GM19463 (cell line): ENCODE measurements around the gene IMPDH1.
"Not testable (repeated sequence)": the region's sequence is repeated elsewhere in the genome, so short reads cannot be mapped to it uniquely, and the experiment has no call there.

Source experiments
- ATAC-seq: cut with Tn5 transposase; IDR thresholded peaks from one replicate; pipeline ENCODE4 v1.9.1; 2021; ENCODE audit warnings: mild to moderate bottlenecking, moderate library complexity; ENCODE audit not compliant: unreplicated experiment

The IMPDH1 gene

GRCh38 chr7:128409596-128410450 is at the start of gene IMPDH1:
IMPDH1 (minus strand) TSS chr7:128409982; CDS start chr7:128409901, 81 bp downstream.
- peak; percentile 81 for ATAC-seq

GRCh38 chr7:128459394-128459878 is 49.7 kb upstream of the IMPDH1 start:
- peak; percentile 41 for ATAC-seq

- ATAC-seq: peak; percentile 33
These were observed 49.2 kb upstream of the IMPDH1 start for GRCh38 chr7:128458956-128459355.

DNA sequence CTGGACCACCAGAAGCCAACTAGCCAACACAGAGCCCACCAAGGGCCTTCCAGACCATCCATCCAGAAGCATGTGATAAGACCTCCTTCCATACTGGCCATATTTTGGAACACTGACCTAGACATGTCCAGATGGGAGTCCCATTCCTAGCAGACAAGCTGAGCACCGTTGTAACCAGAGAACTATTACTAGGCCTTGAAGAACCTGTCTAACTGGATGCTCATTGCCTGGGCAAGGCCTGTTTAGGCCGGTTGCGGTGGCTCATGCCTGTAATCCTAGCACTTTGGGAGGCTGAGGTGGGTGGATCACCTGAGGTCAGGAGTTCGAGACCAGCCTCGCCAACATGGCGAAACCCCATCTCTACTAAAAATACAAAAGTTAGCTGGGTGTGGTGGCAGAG is 47.6 kb upstream of the IMPDH1 start:
- not testable (repeated sequence) for ATAC-seq

- no peak for ATAC-seq
These were observed 46.5 kb upstream of the IMPDH1 start for GRCh38 chr7:128456255-128456725.

DNA sequence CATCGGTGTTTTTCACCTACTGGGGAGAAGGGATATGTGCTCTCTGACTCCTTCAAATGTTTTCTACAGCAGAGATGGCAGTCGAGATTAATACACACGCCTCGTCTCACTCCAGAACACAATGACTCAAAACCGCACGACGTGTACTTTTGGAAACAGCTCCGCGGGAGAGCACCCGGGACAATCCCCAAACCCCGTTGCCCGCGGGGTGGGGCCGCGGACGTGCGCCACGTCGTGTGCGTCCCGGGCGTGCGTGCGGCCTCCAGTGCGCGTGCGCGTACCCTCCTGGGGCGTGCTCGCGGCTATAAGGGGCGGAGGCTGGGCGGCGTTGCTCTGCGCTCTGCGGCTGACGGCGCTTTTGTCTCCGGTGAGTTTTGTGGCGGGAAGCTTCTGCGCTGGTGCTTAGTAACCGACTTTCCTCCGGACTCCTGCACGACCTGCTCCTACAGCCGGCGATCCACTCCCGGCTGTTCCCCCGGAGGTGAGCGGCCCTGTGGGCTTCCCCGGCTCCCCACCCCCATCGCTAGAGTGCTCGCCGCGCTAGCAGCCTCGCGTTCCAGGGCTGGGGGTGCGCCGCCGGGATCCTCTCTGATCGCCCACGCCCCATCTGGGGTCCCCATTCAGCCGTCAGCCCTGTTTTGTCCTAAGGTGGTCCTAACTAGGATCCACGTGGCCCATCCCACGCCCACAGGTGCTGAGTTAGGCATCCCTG is 45.9 kb upstream of the IMPDH1 start, which contains the start of gene HILPDA:
HILPDA (plus strand) TSS at position 336 of the 712 bp plus-strand sequence. CDS start 1,391 bp downstream, outside the sequence.
- peak; percentile 86 for ATAC-seq

DNA sequence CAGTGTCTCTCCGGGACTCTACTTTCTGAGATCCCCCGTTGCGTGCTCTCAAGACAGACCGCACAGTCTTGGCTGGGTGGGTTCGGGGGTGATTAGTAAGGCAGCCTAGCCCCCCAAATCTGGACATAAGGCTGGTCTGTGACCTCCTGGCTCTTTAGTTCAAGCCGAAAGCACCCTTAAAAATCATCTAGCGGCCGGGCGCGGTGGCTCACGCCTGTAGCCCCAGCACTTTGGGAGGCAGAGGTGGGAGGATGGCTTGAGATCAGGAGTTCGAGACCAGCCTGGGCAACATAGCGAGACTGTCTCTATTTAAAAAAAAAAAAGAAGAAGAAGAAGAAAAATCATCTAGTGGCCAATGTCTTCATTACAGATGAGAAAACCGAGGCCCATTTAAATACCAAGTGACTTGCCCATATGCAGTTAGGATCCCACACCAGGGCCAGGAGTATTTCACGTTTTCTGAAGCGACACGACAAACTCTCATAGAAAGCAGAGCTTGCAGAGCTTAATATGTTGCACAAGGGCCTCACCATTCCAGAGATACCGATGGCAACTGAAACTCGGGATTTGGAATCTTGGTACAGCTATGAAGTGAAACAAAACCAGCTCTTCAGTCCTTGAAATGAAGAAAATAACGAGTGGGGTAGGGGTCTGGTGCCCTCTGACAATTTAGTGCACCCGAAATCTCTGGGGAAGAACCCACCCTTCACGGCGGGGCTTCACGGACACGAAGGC is 45.2 kb upstream of the IMPDH1 start:
- no peak for ATAC-seq

DNA sequence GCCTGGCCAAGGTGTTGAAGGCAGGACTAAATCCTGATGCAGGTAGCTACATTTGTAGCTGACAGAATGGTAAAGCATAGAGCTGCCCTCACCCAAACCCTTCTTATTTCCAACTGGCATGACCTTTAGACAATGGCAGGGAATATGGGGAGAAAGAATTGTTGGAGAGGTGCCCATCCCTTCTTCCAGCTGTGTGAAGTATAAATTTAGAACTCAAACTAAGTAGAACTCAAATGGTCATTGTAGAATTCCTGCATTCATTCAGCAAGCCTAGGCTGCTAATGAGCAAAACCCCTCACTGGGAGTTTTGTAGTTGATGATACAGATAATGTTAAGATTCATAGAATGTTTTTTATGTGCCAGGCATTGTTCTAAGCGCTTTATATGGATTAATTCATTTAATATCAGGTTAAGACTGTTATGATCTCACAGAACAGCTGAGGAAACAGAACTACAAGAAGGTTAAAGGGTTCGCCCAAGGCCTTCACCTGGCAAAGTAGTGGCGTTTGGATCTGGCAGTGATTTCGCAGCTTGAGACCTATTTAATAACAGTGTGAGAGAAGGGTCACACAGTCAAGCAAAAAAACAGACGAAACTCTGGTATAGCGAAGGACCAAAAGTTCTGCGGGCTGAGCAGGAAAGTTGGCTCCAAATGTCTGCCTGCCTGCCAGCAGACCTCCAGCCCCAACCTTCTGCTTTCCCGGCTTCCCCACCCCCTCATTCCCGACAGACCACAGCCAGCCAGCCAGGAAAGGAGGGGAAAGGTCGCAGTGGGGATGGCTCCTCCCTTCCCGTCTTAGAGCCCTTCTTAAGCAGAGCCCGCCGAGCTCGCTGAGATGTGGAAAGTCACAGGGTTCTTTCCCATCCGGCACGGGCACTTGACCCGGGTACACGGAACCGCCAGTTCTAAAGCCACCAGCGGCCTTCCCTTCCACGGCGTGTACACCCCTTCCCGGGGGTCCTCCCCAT is 44.3 kb upstream of the IMPDH1 start:
- no peak for ATAC-seq

GRCh38 chr7:128452552-128452951 is 42.8 kb upstream of the IMPDH1 start:
- no peak for ATAC-seq

DNA sequence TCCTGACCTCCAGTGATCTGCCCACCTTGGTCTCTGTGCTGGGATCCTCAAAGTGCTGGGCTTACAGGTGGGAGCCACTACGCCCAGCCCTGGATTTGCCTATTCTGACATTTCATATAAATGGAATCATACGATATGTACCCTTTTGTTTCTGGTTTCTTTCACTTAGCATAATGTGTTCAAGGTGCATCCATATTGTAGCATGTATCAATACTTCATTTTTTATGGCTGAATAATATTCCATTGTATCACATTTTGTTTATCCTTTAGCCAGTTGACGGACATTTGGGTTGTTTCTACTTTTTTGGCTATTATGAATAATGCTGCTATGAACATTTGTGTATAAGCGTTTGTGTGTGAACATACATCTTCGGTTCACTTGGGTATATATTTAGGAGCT is 41.1 kb upstream of the IMPDH1 start:
- ATAC-seq: no peak

- ATAC-seq: no peak
These were observed 40.6 kb upstream of the IMPDH1 start for GRCh38 chr7:128450409-128450808.

- ATAC-seq: no peak
These were observed 39.0 kb upstream of the IMPDH1 start for GRCh38 chr7:128448751-128449302.

DNA sequence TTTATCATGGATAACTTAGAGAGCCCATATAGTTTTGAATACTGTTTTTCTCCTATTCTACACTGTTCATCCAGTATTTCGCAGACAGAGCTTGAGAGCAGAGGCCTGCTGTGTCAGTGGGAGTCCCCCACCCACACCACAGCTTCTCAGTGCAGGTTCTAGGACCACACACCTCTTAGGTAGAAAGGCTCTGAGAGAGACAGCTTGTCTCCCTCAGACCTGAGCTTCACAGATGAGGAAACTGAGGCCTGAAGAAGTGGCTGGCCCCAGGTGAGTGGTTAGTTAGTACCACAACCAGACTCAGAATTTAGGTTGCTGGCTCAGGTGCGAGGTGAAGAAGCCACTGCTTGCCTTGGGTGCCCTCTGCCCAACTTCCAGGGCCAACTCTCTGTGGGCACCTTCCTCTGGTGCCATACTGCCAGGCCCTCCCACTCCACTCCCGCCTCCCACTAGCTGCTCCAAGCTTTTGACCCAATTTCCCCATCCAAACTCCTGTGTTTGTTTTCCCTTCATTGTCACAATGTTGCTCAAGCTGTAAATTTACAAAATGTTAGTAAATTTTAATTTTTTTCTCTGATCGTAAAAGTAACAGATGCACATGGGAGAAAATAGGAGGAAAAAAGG is 38.3 kb upstream of the IMPDH1 start:
- ATAC-seq: no peak

GRCh38 chr7:128446306-128446705 is 36.5 kb upstream of the IMPDH1 start:
- no peak for ATAC-seq

GRCh38 chr7:128443831-128444600 is 34.2 kb upstream of the IMPDH1 start:
- ATAC-seq: no peak

GRCh38 chr7:128442356-128442755 is 32.6 kb upstream of the IMPDH1 start:
- ATAC-seq: no peak

GRCh38 chr7:128437426-128438332 is 27.9 kb upstream of the IMPDH1 start:
- ATAC-seq: no peak
